DMS79 (cell line): ENCODE data around the gene CSTPP1.
A peak's percentile ranks its signal among the peaks of the same experiment; 100 is the strongest.
"Not testable (repeated sequence)": the region's sequence is repeated elsewhere in the genome, so short reads cannot be mapped to it uniquely, and the experiment has no call there.

Experiments used
- DNase-seq: peaks from one replicate; lab custom pipeline; 2025; lab: John Stamatoyannopoulos, UW

Gene CSTPP1

GRCh38 chr11:47050284-47050683 lies 113.7 kb downstream of the CSTPP1 start:
- no peak for DNase-seq

- no peak for DNase-seq
Observed at GRCh38 chr11:47051217-47051616, 114.7 kb downstream of the CSTPP1 start.

GRCh38 chr11:47052165-47052564 lies 115.6 kb downstream of the CSTPP1 start:
- DNase-seq, result no peak

- no peak for DNase-seq
Observed at GRCh38 chr11:47052576-47052975, 116.0 kb downstream of the CSTPP1 start.

GRCh38 chr11:47055534-47055933 lies 119.0 kb downstream of the CSTPP1 start:
- no peak for DNase-seq

- no peak for DNase-seq
Observed at GRCh38 chr11:47056261-47056915, 119.8 kb downstream of the CSTPP1 start.

- DNase-seq, result no peak
Observed at GRCh38 chr11:47057365-47057764, 120.8 kb downstream of the CSTPP1 start.

- no peak for DNase-seq
Observed at GRCh38 chr11:47060807-47061206, 124.2 kb downstream of the CSTPP1 start.

- DNase-seq, result no peak
Observed at GRCh38 chr11:47061429-47062178, 125.0 kb downstream of the CSTPP1 start.

GRCh38 chr11:47062736-47063135 lies 126.2 kb downstream of the CSTPP1 start:
- no peak for DNase-seq

- DNase-seq, result no peak
Observed at GRCh38 chr11:47067401-47067800, 130.8 kb downstream of the CSTPP1 start.

GRCh38 chr11:47070769-47071168 lies 134.2 kb downstream of the CSTPP1 start:
- no peak for DNase-seq

- DNase-seq, result no peak
Observed at GRCh38 chr11:47071341-47071740, 134.8 kb downstream of the CSTPP1 start.

- no peak for DNase-seq
Observed at GRCh38 chr11:47071791-47072261, 135.3 kb downstream of the CSTPP1 start.

- DNase-seq, result no peak
Observed at GRCh38 chr11:47078751-47079521, 142.4 kb downstream of the CSTPP1 start.

- not testable (repeated sequence) for DNase-seq
Observed at GRCh38 chr11:47080775-47081174, 144.2 kb downstream of the CSTPP1 start.

GRCh38 chr11:47083913-47084312 lies 147.4 kb downstream of the CSTPP1 start:
- no peak for DNase-seq

- DNase-seq, result no peak
Observed at GRCh38 chr11:47087801-47088200, 151.2 kb downstream of the CSTPP1 start.

- DNase-seq, result no peak
Observed at GRCh38 chr11:47093541-47093940, 157.0 kb downstream of the CSTPP1 start.

- DNase-seq, result not testable (repeated sequence)
Observed at GRCh38 chr11:47096871-47097270, 160.3 kb downstream of the CSTPP1 start.

GRCh38 chr11:47098223-47098622 lies 161.7 kb downstream of the CSTPP1 start:
- DNase-seq, result not testable (repeated sequence)

- DNase-seq, result peak; percentile 33
Observed at GRCh38 chr11:47099214-47099917, 162.8 kb downstream of the CSTPP1 start.
